Gastroesophageal sphincter (tissue), 3 donors: ENCODE measurements around the gene GATA3.

Source experiments
- CTCF ChIP-seq, 4 experiments: fragments of 200-600 bp in 2 of 4; fragments of 450-650 bp in 2 of 4; sonication (generic) in 1 of 4; IDR thresholded peaks; one replicate each; pipeline ENCODE4 v1.5.1; 2017 to 2019; ENCODE audit warnings: antibody characterized with exemption in 4 of 4, mild to moderate bottlenecking in 2 of 4, moderate library complexity in 2 of 4
- EP300 ChIP-seq: sonication (generic); formaldehyde crosslinking; IDR thresholded peaks from one replicate; pipeline ENCODE4 v1.6.1; 2017; ENCODE audit warnings: antibody characterized with exemption, mild to moderate bottlenecking

GRCh38 chr10:8056871-8057331 lies 2.4 kb downstream of the GATA3 start:
- TF ChIP-seq CTCF (IDR thresholded peaks at IDR 0.05) (no peak), EP300 (no peak)
